Transverse colon (tissue), 4 donors: ENCODE data around the gene GLRA1. TPM values are rescaled to one million over a fixed set of nuclear protein-coding genes. Genes with fewer than 3 reads are reported as not detected.

ENCODE experiments used
- DNase-seq: peaks from one replicate; pipeline ENCODE4 v3.0.0-alpha.2; 2019
- H3K27ac ChIP-seq, 4 donors: fragments of 200-600 bp; sonication (generic); 2 replicates each; pipeline ENCODE4 v1.5.1; 2016 to 2018; ENCODE audit warnings: inconsistent platforms in 4 of 4
- H3K27me3 ChIP-seq: fragments of 200-600 bp; sonication (generic); 2 replicates; pipeline ENCODE4 v1.5.1; 2017; ENCODE audit warnings: inconsistent platforms
- H3K36me3 ChIP-seq, 4 donors: fragments of 200-600 bp; sonication (generic); 2 replicates each; pipeline ENCODE4 v1.5.1; 2017 to 2019; ENCODE audit warnings: inconsistent platforms in 4 of 4
- H3K4me1 ChIP-seq, 4 donors: fragments of 200-600 bp; sonication (generic); 2 replicates each; pipeline ENCODE4 v1.5.1; 2017 to 2020; ENCODE audit warnings: inconsistent platforms in 4 of 4
- H3K4me3 ChIP-seq, 4 donors: fragments of 200-600 bp; sonication (generic); 1 replicate in 1 of 4; 2 replicates in 3 of 4; pipeline versions ENCODE4 v1.5.1 to v1.6.1; 2017 to 2019; ENCODE audit warnings: inconsistent platforms in 4 of 4
- H3K9me3 ChIP-seq, 2 donors: fragments of 200-600 bp; sonication (generic); 2 replicates each; pipeline ENCODE4 v1.5.1; 2017 to 2019; ENCODE audit warnings: inconsistent platforms in 2 of 2
- CTCF ChIP-seq, 5 experiments: fragments of 200-600 bp in 3 of 5; fragments of 450-650 bp in 2 of 5; sonication (generic) in 3 of 5; IDR thresholded peaks; 1 replicate in 2 of 5; 2 replicates in 3 of 5; pipeline ENCODE4 v1.5.1; 2016 to 2017; ENCODE audit warnings: antibody characterized with exemption in 5 of 5, inconsistent platforms in 3 of 5, mild to moderate bottlenecking in 2 of 5, moderate library complexity in 1 of 5
- EP300 ChIP-seq: sonication (generic); formaldehyde crosslinking; IDR thresholded peaks from one replicate; pipeline ENCODE4 v1.6.1; 2017; ENCODE audit warnings: antibody characterized with exemption, low read depth
- POLR2A ChIP-seq: fragments of 450-650 bp; IDR thresholded peaks from one replicate; pipeline ENCODE4 v1.6.1; 2016; ENCODE audit warnings: antibody characterized with exemption, mild to moderate bottlenecking, moderate library complexity
- POLR2AphosphoS5 ChIP-seq, 3 donors: sonication (generic); formaldehyde crosslinking; IDR thresholded peaks; one replicate each; pipeline ENCODE4 v1.6.1; 2016; ENCODE audit warnings: antibody characterized with exemption in 3 of 3
- WGBS, 2 donors: methylation state at CpG; one replicate each; pipeline ENCODE4 v1.1.5; 2018; ENCODE audit warnings: low coverage in 1 of 2; 5-methylcytosine and 5-hydroxymethylcytosine counted together
- in situ Hi-C, 4 donors: fragments of 200-750 bp; cut with MboI; loops; one replicate each; pipeline versions ENCODE4 v1.15.0 to v1.15.1; 2017; ENCODE audit warnings: low sequenced_read_pairs in 3 of 4, low pct_ligation_motif_present in 1 of 4, low pct_unique_long_range_greater_than_20kb in 1 of 4
- intact Hi-C: fragments of 100-400 bp; cut with DNase I; formaldehyde crosslinking; loops from one replicate; pipeline ENCODE4 v1.15.1; 2023; ENCODE audit warnings: low total_unique reads
- total RNA-seq, 4 donors: library from RNA; depleted of rRNA; stranded (reverse); fragments of >200 nt; gene quantifications; one replicate each; pipeline ENCODE4 v1.1.0, GENCODE V29; 2016

The GLRA1 gene
- total RNA-seq, 4 donors from 2014 or later, result not detected

GRCh38 chr5:151812757-151813309 lies 111.8 kb downstream of the GLRA1 start:
- H3K9me3 ChIP-seq, result no peaks in the 10 kb centered on the region
- intact Hi-C loops (no loop called here), in situ Hi-C loops (no loop called here)
- H3K27me3 ChIP-seq, result no peaks in the 10 kb centered on the region
- peaks cover 0 to 7% (median 2%) of the 10 kb centered on the region in 4 donors for H3K4me1 ChIP-seq
- WGBS, 2 donors, result 78 to 93% methylated on average over 2 of the region's 2 CpGs
- H3K27ac ChIP-seq, result no peak overlapping the region
- H3K4me3 ChIP-seq, result no peak overlapping the region
- peaks cover 0 to 37% (median 3%) of the 10 kb centered on the region in 4 donors for H3K36me3 ChIP-seq
- no peak for DNase-seq
- TF ChIP-seq EP300 (no peak), CTCF (IDR thresholded peaks at IDR 0.05) (no peak), POLR2A (no peak), POLR2AphosphoS5 (IDR thresholded peaks at IDR 0.05) (no peak)

- Histone ChIP-seq H3K4me1 (peaks cover 0 to 8% (median 2%) of the 10 kb centered on the region in 4 donors), H3K27ac (no peak overlapping the region), H3K9me3 (no peaks in the 10 kb centered on the region), H3K27me3 (no peaks in the 10 kb centered on the region), H3K4me3 (no peak overlapping the region), H3K36me3 (peaks cover 0 to 37% (median 4%) of the 10 kb centered on the region in 4 donors)
- no peak for TF ChIP-seq POLR2AphosphoS5 (IDR thresholded peaks at IDR 0.05)
- no peak for TF ChIP-seq CTCF (IDR thresholded peaks at IDR 0.05)
- TF ChIP-seq POLR2A, result no peak
- TF ChIP-seq EP300, result no peak
- in situ Hi-C loops, result no loop called here
- WGBS, 2 donors, result 84 to 96% methylated on average over 5 of the region's 5 CpGs
- intact Hi-C loops, result no loop called here
- no peak for DNase-seq
These were observed 112.9 kb downstream of the GLRA1 start for GRCh38 chr5:151811593-151812321.

GRCh38 chr5:151810897-151811296 lies 113.8 kb downstream of the GLRA1 start:
- no peak for TF ChIP-seq EP300
- TF ChIP-seq POLR2AphosphoS5 (IDR thresholded peaks at IDR 0.05), result no peak
- no peak for TF ChIP-seq POLR2A
- TF ChIP-seq CTCF (IDR thresholded peaks at IDR 0.05), result no peak
- 97 to 100% methylated on average over 1 of the region's 1 CpG for WGBS, 2 donors
- Histone ChIP-seq H3K9me3 (no peaks in the 10 kb centered on the region), H3K27ac (no peak overlapping the region), H3K4me3 (no peak overlapping the region), H3K36me3 (peaks cover 0 to 46% (median 4%) of the 10 kb centered on the region in 4 donors), H3K27me3 (no peaks in the 10 kb centered on the region), H3K4me1 (peaks cover 0 to 8% (median 2%) of the 10 kb centered on the region in 4 donors)
- intact Hi-C loops (no loop called here), in situ Hi-C loops (no loop called here)
- no peak for DNase-seq

- 0 to 100% methylated on average over 1 of the region's 1 CpG for WGBS, 2 donors
- no peak overlapping the region for H3K4me3 ChIP-seq
- H3K9me3 ChIP-seq, result no peaks in the 10 kb centered on the region
- no peak for DNase-seq
- TF ChIP-seq POLR2A, result no peak
- no peak for TF ChIP-seq POLR2AphosphoS5 (IDR thresholded peaks at IDR 0.05)
- no peak for TF ChIP-seq CTCF (IDR thresholded peaks at IDR 0.05)
- no peak for TF ChIP-seq EP300
- no peak overlapping the region for H3K27ac ChIP-seq
- peaks cover 0 to 8% (median 2%) of the 10 kb centered on the region in 4 donors for H3K4me1 ChIP-seq
- intact Hi-C loops (no loop called here), in situ Hi-C loops (no loop called here)
- peaks cover 0 to 48% (median 4%) of the 10 kb centered on the region in 4 donors for H3K36me3 ChIP-seq
- no peaks in the 10 kb centered on the region for H3K27me3 ChIP-seq
These were observed 114.2 kb downstream of the GLRA1 start for GRCh38 chr5:151810449-151810848.
